ENCODE measurements around the gene CSKMT.
"Not testable (repeated sequence)": the region's sequence is repeated elsewhere in the genome, so short reads cannot be mapped to it uniquely, and the experiment has no call there.

CSKMT gene

DNA sequence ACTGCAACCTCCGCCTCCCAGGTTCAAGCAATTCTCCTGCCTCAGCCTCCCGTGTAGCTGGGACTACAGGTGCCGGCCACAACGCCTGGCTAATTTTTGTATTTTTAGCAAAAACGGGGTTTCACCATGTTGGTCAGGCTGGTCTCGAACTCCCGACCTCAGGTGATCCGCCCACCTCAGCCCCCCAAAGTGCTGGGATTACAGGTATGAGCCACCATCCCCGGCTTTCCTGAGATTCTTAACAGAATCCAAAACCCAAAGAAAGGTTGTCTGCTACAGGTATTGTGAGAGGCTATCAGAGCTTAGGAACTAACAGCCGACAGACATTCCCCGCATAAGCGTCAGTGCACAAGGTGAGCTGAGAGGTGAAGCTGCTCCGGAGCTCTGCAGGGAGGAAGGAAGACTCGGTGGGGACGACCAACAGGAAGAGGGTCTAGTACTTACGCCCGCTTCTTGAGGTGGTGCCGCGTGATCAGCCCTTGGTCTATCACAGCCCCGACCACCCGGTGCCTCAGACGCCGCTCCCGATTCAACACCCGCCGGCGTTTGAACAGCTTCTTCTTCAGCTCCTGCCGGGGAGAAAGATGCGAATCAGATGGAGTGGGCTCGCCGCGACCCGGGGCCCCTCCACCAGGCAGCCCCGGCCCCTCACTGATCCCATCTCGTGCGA lies 572 bp upstream of the CSKMT start:
- Histone ChIP-seq H3K9me3 (ENCODE audit: control insufficient read depth, insufficient read depth, low read length) (no peaks in the 10 kb centered on the region), H3K4me3 (ENCODE audit: low read depth, low read length) (peak overlapping the region; percentile 83), H3K27me3 (ENCODE audit: control insufficient read depth, insufficient read depth, low read length) (no peaks in the 10 kb centered on the region), H3K4me1 (ENCODE audit: control insufficient read depth, insufficient read depth, low read length) (peaks cover 9% of the 10 kb centered on the region), H3K36me3 (ENCODE audit: control insufficient read depth, insufficient read depth, low read length) (peaks cover 21% of the 10 kb centered on the region), H3K9ac (ENCODE audit: low read depth, low read length) (peak overlapping the region; percentile 94)

DNA sequence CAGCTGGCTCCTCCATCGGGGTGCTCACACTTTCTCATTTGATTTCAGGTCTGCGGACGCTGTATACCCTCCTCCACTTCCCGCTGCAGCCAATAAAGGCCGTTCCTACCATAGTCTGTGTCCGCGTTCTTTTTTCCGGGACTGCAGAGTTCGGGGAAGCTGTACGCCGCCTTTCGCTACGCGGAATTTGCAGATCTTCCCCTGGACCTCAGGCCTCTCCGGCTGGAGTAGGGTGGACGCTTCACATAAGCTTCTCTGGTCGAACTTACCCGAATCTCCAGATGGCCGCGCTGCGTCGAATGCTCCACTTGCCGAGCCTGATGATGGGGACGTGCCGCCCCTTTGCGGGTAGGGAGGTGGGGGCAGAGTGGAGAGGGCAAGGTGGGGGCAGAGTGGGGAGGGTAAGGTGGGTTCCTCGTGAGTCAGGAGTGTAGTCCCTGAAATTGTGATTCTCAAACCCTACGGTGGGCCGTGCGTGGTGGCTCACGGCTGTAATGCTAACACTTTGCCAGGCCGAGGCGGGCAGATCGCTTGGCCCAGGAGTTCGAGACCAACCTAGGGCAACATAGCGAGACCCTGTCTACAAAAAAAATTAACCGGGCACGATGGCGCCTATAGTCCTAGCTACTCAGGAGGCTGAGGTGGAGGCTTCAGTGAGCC lies 617 bp downstream of the CSKMT start:
- Histone ChIP-seq H3K9ac (ENCODE audit: low read depth, low read length) (peak overlapping the region; percentile 97), H3K9me3 (ENCODE audit: control insufficient read depth, insufficient read depth, low read length) (no peaks in the 10 kb centered on the region), H3K4me3 (ENCODE audit: low read depth, low read length) (peak overlapping the region; percentile 83), H3K4me1 (ENCODE audit: control insufficient read depth, insufficient read depth, low read length) (peaks cover 9% of the 10 kb centered on the region), H3K27me3 (ENCODE audit: control insufficient read depth, insufficient read depth, low read length) (no peaks in the 10 kb centered on the region), H3K36me3 (ENCODE audit: control insufficient read depth, insufficient read depth, low read length) (peaks cover 21% of the 10 kb centered on the region)

DNA sequence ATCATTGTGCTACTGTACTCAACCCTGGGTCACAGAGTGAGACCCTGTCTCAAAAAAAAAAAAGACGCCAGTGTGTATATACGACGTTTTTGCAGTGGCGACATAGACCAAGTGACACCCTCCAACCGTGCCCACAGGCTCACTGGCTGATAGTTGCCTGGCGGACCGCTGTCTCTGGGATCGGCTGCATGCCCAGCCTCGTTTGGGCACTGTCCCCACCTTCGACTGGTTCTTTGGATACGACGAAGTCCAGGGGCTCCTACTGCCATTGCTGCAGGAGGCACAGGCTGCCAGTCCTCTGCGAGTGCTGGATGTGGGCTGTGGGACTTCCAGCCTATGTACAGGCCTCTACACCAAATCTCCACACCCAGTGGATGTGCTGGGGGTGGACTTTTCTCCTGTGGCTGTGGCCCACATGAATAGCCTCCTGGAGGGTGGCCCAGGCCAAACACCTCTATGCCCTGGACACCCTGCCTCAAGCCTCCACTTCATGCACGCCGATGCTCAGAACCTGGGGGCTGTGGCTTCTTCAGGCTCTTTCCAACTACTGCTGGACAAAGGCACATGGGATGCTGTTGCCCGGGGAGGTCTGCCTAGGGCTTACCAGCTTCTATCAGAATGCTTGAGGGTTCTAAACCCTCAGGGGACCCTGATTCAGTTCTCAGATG lies 1.3 kb downstream of the CSKMT start:
- peak overlapping the region; percentile 97 for H3K9ac ChIP-seq (ENCODE audit: low read depth, low read length)
- peaks cover 9% of the 10 kb centered on the region for H3K4me1 ChIP-seq (ENCODE audit: control insufficient read depth, insufficient read depth, low read length)
- peaks cover 21% of the 10 kb centered on the region for H3K36me3 ChIP-seq (ENCODE audit: control insufficient read depth, insufficient read depth, low read length)
- H3K9me3 ChIP-seq (ENCODE audit: control insufficient read depth, insufficient read depth, low read length) = no peaks in the 10 kb centered on the region
- H3K4me3 ChIP-seq (ENCODE audit: low read depth, low read length) = peak overlapping the region; percentile 83
- H3K27me3 ChIP-seq (ENCODE audit: control insufficient read depth, insufficient read depth, low read length) = no peaks in the 10 kb centered on the region

DNA sequence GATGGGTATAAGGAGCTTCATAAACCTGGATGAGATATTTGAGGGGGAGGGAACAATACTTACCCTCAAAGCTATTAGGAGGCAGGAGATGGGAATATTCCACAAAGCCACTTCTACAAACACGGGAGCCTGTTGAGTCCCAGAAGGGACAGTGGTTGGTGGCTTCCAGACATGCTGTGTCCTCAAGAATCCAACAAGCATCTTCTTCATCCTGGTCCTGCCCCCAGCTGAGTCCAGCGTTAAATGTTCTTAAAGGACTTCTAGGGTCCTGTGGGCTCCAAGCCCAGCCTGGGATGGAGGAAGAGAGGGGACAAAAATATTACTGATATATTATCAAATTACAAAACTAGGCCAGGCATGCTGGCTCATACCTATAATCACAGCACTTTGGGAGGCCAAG lies 2.3 kb downstream of the CSKMT start:
- no peaks in the 10 kb centered on the region for H3K27me3 ChIP-seq (ENCODE audit: control insufficient read depth, insufficient read depth, low read length)
- no peaks in the 10 kb centered on the region for H3K9me3 ChIP-seq (ENCODE audit: control insufficient read depth, insufficient read depth, low read length)
- peak overlapping the region; percentile 77 for H3K9ac ChIP-seq (ENCODE audit: low read depth, low read length)
- peaks cover 17% of the 10 kb centered on the region for H3K36me3 ChIP-seq (ENCODE audit: control insufficient read depth, insufficient read depth, low read length)
- peak overlapping the region; percentile 83 for H3K4me3 ChIP-seq (ENCODE audit: low read depth, low read length)
- peaks cover 9% of the 10 kb centered on the region for H3K4me1 ChIP-seq (ENCODE audit: control insufficient read depth, insufficient read depth, low read length)

DNA sequence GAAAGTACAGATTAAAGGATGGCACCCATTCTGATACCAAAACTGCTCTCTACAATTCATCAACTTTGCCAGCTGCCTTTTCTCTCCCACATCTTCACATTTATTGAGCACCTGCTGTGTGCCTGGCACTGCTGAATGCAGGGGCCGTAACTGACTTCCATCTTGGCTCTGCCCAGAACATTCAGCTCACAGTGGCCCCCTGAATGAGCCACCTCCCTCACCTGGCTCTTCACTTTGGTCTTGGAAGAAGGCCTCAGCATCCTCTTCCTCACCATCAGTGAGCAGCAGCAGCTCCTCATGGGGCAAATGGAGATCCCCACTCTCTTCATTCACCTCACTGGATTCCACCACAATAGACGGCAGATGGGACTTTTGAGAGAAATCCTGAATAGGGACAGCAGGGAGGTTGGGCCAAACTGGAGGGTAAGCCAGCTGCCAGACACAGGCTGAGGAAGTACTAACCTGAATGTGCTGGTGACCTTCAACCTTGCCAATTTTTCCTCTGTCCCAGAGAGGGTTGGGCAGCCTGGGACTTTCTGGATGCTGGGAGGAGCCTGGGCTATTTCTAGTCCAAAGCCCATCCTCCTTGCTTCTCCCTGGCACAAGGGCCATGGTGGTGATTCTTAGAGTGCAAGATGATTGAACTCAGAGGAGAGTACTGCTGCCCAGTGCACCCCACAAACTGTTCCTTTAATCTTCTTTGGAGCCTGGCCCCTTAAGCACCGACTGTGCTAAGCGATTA lies 4.5 kb downstream of the CSKMT start:
- Histone ChIP-seq H3K36me3 (ENCODE audit: control insufficient read depth, insufficient read depth, low read length) (peaks cover 9% of the 10 kb centered on the region), H3K9ac (ENCODE audit: low read depth, low read length) (no peak overlapping the region), H3K4me3 (ENCODE audit: low read depth, low read length) (no peak overlapping the region)

DNA sequence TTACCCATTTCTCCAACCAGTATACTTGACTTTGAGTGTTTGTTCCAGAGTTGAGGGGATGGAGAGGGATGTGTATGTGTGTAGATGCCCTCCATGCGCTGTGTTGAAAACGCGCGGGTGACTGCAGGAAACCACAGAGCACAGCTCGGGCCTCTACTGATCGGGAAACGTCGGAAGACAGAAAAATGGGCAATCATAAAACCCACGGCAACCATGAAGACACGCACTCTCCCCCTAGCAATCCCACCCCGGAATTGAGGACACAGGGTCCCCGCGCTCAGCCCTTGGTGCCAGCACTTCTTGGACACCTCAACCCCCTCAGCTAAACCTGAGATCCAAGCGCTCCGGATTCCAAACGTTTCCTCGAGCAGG lies 6.1 kb downstream of the CSKMT start:
- peak overlapping the region; percentile 94 for H3K4me3 ChIP-seq (ENCODE audit: low read depth, low read length)
- H3K4me1 ChIP-seq (ENCODE audit: control insufficient read depth, insufficient read depth, low read length) = peaks cover 9% of the 10 kb centered on the region
- H3K9me3 ChIP-seq (ENCODE audit: control insufficient read depth, insufficient read depth, low read length) = no peaks in the 10 kb centered on the region
- H3K27me3 ChIP-seq (ENCODE audit: control insufficient read depth, insufficient read depth, low read length) = no peaks in the 10 kb centered on the region
- peak overlapping the region; percentile 94 for H3K9ac ChIP-seq (ENCODE audit: low read depth, low read length)
- peaks cover 7% of the 10 kb centered on the region for H3K36me3 ChIP-seq (ENCODE audit: control insufficient read depth, insufficient read depth, low read length)

More for the DNA sequence above, 4.5 kb downstream of the CSKMT start:
- no peaks in the 10 kb centered on the region for H3K27me3 ChIP-seq (ENCODE audit: control insufficient read depth, insufficient read depth, low read length)
- no peaks in the 10 kb centered on the region for H3K9me3 ChIP-seq (ENCODE audit: control insufficient read depth, insufficient read depth, low read length)
- peaks cover 11% of the 10 kb centered on the region for H3K4me1 ChIP-seq (ENCODE audit: control insufficient read depth, insufficient read depth, low read length)

DNA sequence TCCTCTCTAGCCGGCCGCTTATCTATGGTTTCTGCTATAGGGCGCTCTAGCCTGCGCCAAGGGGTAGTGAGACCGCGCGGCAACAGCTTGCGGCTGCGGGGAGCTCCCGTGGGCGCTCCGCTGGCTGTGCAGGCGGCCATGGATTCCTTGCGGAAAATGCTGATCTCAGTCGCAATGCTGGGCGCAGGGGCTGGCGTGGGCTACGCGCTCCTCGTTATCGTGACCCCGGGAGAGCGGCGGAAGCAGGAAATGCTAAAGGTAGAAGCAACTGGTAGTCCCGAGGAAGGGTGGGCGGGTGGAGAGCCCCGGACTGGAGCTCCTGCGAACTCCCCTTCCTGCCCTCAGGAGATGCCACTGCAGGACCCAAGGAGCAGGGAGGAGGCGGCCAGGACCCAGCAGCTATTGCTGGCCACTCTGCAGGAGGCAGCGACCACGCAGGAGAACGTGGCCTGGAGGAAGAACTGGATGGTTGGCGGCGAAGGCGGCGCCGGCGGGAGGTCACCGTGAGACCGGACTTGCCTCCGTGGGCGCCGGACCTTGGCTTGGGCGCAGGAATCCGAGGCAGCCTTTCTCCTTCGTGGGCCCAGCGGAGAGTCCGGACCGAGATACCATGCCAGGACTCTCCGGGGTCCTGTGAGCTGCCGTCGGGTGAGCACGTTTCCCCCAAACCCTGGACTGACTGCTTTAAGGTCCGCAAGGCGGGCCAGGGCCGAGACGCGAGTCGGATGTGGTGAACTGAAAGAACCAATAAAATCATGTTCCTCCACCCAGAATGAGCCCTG lies 6.7 kb downstream of the CSKMT start, which contains the start of the genes LBHD1 and UQCC3:
TSS of gene LBHD1 (minus strand) at position 660 of the 782 bp plus-strand sequence. CDS start 2,236 bp downstream, outside the sequence.
TSS of gene UQCC3 (plus strand) at position 66 of the 782 bp plus-strand sequence. CDS start at position 139, 73 bp downstream.
- Histone ChIP-seq H3K9me3 (ENCODE audit: control insufficient read depth, insufficient read depth, low read length) (no peaks in the 10 kb centered on the region), H3K27me3 (ENCODE audit: control insufficient read depth, insufficient read depth, low read length) (no peaks in the 10 kb centered on the region), H3K9ac (ENCODE audit: low read depth, low read length) (peak within 1 kb of the TSS; percentile 94), H3K36me3 (ENCODE audit: control insufficient read depth, insufficient read depth, low read length) (peaks cover 2% of the 10 kb centered on the region), H3K4me3 (ENCODE audit: low read depth, low read length) (peak within 1 kb of the TSS; percentile 94), H3K4me1 (ENCODE audit: control insufficient read depth, insufficient read depth, low read length) (peaks cover 6% of the 10 kb centered on the region)

DNA sequence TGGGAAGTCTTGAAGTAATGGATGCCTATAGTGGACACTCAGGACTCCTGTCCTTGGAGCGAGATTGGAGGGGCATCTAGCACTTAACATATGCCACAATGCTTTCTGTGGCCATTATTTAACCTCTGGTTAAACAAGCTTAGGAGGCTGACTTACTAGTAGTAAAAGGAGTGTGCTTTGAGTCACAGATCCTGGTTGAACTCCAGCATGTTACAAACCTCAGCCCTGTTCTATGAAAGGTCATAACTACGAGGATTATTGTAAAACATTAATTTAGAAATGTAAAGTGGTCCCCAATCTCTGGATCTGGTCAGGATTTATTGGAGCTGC lies 8.0 kb downstream of the CSKMT start:
- H3K9me3 ChIP-seq (ENCODE audit: control insufficient read depth, insufficient read depth, low read length) = no peaks in the 10 kb centered on the region
- H3K9ac ChIP-seq (ENCODE audit: low read depth, low read length) = no peak overlapping the region
- peaks cover 12% of the 10 kb centered on the region for H3K36me3 ChIP-seq (ENCODE audit: control insufficient read depth, insufficient read depth, low read length)
- H3K4me3 ChIP-seq (ENCODE audit: low read depth, low read length) = peak overlapping the region; percentile 94
- peaks cover 7% of the 10 kb centered on the region for H3K4me1 ChIP-seq (ENCODE audit: control insufficient read depth, insufficient read depth, low read length)
- H3K27me3 ChIP-seq (ENCODE audit: control insufficient read depth, insufficient read depth, low read length) = no peaks in the 10 kb centered on the region

DNA sequence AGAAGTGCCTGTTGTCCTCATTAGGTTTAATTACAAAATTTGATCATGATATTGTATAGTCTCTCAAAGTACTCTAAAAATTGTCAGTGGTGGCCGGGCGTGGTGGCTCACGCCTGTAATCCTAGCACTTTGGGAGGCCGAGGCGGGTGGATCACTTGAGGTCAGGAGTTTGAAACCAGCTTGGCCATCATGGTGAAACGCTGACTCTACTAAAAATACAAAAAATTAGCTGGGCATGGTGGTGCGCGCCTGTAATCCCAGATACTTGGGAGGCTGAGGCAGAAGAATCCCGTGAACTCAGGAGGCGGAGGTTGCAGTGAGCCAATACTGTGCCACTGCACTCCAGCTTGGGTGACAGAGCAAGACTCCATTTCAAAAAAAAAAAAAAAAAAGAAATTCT lies 10.3 kb downstream of the CSKMT start:
- H3K4me1 ChIP-seq (ENCODE audit: control insufficient read depth, insufficient read depth, low read length); H3K9ac ChIP-seq (ENCODE audit: low read depth, low read length); H3K27me3 ChIP-seq (ENCODE audit: control insufficient read depth, insufficient read depth, low read length); H3K9me3 ChIP-seq (ENCODE audit: control insufficient read depth, insufficient read depth, low read length); H3K4me3 ChIP-seq (ENCODE audit: low read depth, low read length): not testable (repeated sequence)
- H3K36me3 ChIP-seq (ENCODE audit: control insufficient read depth, insufficient read depth, low read length) = peaks cover 16% of the 10 kb centered on the region

DNA sequence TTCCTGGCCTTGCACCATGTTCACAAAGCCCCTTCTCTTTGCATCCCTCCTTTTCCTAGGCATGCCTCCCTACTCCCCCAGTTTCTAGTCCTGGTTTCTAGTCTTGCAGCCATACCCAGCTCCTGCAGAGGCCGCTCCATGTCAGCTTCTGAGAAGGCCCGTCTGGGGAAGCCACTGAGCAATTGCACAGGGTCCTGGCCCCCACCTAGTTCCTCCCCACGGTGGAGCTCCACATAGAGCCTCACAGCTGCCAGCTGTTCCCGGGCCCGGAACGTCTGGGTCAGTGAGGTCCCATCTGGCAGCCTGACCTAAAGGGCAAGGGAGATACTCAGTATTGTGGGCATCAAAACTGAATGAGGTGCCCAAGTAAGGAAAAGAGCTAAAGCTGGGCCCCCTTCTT lies 11.6 kb downstream of the CSKMT start:
- peaks cover 16% of the 10 kb centered on the region for H3K36me3 ChIP-seq (ENCODE audit: control insufficient read depth, insufficient read depth, low read length)
- no peak overlapping the region for H3K4me3 ChIP-seq (ENCODE audit: low read depth, low read length)
- H3K4me1 ChIP-seq (ENCODE audit: control insufficient read depth, insufficient read depth, low read length) = peaks cover 7% of the 10 kb centered on the region
- H3K27me3 ChIP-seq (ENCODE audit: control insufficient read depth, insufficient read depth, low read length) = no peaks in the 10 kb centered on the region
- H3K9me3 ChIP-seq (ENCODE audit: control insufficient read depth, insufficient read depth, low read length) = no peaks in the 10 kb centered on the region
- H3K9ac ChIP-seq (ENCODE audit: low read depth, low read length) = no peak overlapping the region

DNA sequence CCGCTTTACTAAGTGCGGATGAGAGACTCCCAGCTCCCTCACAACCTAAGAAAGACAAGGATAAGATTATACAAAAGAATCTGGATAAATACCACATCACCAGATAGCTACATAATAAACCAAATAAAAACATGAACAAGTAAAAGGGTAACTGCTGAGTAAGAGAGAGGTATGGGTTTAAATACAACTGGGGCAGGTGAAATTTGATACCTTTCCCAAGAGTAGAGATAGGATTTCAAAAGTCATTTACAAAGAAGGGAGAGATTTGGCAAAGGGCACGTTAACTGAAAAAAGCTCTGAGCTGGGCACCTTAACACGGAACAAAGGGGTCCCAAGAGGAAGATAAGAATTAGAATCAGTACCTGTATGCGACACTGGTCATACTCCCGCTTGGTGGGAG lies 12.0 kb downstream of the CSKMT start:
- peaks cover 16% of the 10 kb centered on the region for H3K36me3 ChIP-seq (ENCODE audit: control insufficient read depth, insufficient read depth, low read length)
- H3K4me1 ChIP-seq (ENCODE audit: control insufficient read depth, insufficient read depth, low read length) = peaks cover 7% of the 10 kb centered on the region
- H3K9ac ChIP-seq (ENCODE audit: low read depth, low read length) = no peak overlapping the region
- H3K4me3 ChIP-seq (ENCODE audit: low read depth, low read length) = peak overlapping the region; percentile 96
- H3K9me3 ChIP-seq (ENCODE audit: control insufficient read depth, insufficient read depth, low read length) = no peaks in the 10 kb centered on the region
- H3K27me3 ChIP-seq (ENCODE audit: control insufficient read depth, insufficient read depth, low read length) = no peaks in the 10 kb centered on the region

Measured in iPS-15b (cell line).